ENCODE measurements around the gene MAP3K3.

The MAP3K3 gene

GRCh38 chr17:63700528-63701455 is 78.6 kb downstream of the MAP3K3 start:
- H3K56ac ChIP-seq (ENCODE audit: low read length), result peak overlapping the region; percentile 98
- H3K23ac ChIP-seq (ENCODE audit: low read length), result peak overlapping the region; percentile 94
- peak overlapping the region; percentile 16 for H2BK120ac ChIP-seq (ENCODE audit: low read depth, low read length)
- H3K36me3 ChIP-seq (ENCODE audit: control insufficient read depth, insufficient read depth, low read length), result peaks cover 4% of the 10 kb centered on the region
- no peak overlapping the region for H4K8ac ChIP-seq (ENCODE audit: low read depth, low read length)
- peak overlapping the region; percentile 81 for H4K5ac ChIP-seq (ENCODE audit: low read length)
- H3K79me2 ChIP-seq (ENCODE audit: control insufficient read depth, insufficient read depth, low read length), result peaks cover 22% of the 10 kb centered on the region
- H3K4me3 ChIP-seq (ENCODE audit: low read length), result peak overlapping the region; percentile 42
- H3K4ac ChIP-seq (ENCODE audit: low read depth, low read length), result peak overlapping the region; percentile 98
- peak overlapping the region; percentile 93 for H2BK5ac ChIP-seq (ENCODE audit: low read length)
- peaks cover 24% of the 10 kb centered on the region for H3K79me1 ChIP-seq (ENCODE audit: low read length)
- peak; percentile 78 for DNase-seq
- H3K27ac ChIP-seq (ENCODE audit: low read depth, low read length), result peak overlapping the region; percentile 84
- peak overlapping the region; percentile 96 for H3K9ac ChIP-seq (ENCODE audit: low read length)
- H3K4me2 ChIP-seq (ENCODE audit: low read length), result peak overlapping the region; percentile 77
- no peak overlapping the region for H2BK15ac ChIP-seq (replicated peaks; ENCODE audit: low read depth)
- H3K18ac ChIP-seq (ENCODE audit: low read length), result peak overlapping the region; percentile 83
- no CpG with 5 or more reads among the region's 88 CpGs for WGBS (ENCODE audit: extremely low coverage, insufficient coverage, low lambda C conversion rate)
- no peaks in the 10 kb centered on the region for H3K27me3 ChIP-seq (ENCODE audit: insufficient read depth, low read length, poor library complexity)
- peaks cover 17% of the 10 kb centered on the region for H3K4me1 ChIP-seq (ENCODE audit: control insufficient read depth, low read depth, low read length)
- peak overlapping the region; percentile 65 for H2AK5ac ChIP-seq (ENCODE audit: low read length)

- peaks cover 24% of the 10 kb centered on the region for H3K79me1 ChIP-seq (ENCODE audit: low read length)
- H2BK5ac ChIP-seq (ENCODE audit: low read length), result no peak overlapping the region
- no peak overlapping the region for H2BK120ac ChIP-seq (ENCODE audit: low read depth, low read length)
- H3K4me1 ChIP-seq (ENCODE audit: control insufficient read depth, low read depth, low read length), result peaks cover 17% of the 10 kb centered on the region
- peaks cover 22% of the 10 kb centered on the region for H3K79me2 ChIP-seq (ENCODE audit: control insufficient read depth, insufficient read depth, low read length)
- H3K36me3 ChIP-seq (ENCODE audit: control insufficient read depth, insufficient read depth, low read length), result peaks cover 4% of the 10 kb centered on the region
- H3K4me2 ChIP-seq (ENCODE audit: low read length), result peak overlapping the region; percentile 77
- H2AK5ac ChIP-seq (ENCODE audit: low read length), result peak overlapping the region; percentile 65
- H3K18ac ChIP-seq (ENCODE audit: low read length), result peak overlapping the region; percentile 24
- H3K4ac ChIP-seq (ENCODE audit: low read depth, low read length), result no peak overlapping the region
- DNase-seq, result no peak
- no peaks in the 10 kb centered on the region for H3K27me3 ChIP-seq (ENCODE audit: insufficient read depth, low read length, poor library complexity)
- peak overlapping the region; percentile 94 for H3K23ac ChIP-seq (ENCODE audit: low read length)
- H3K27ac ChIP-seq (ENCODE audit: low read depth, low read length), result no peak overlapping the region
- WGBS (ENCODE audit: extremely low coverage, insufficient coverage, low lambda C conversion rate), result no CpG with 5 or more reads among the region's 10 CpGs
- H3K9ac ChIP-seq (ENCODE audit: low read length), result peak overlapping the region; percentile 96
- H4K5ac ChIP-seq (ENCODE audit: low read length), result no peak overlapping the region
- H3K56ac ChIP-seq (ENCODE audit: low read length), result peak overlapping the region; percentile 98
- no peak overlapping the region for H4K8ac ChIP-seq (ENCODE audit: low read depth, low read length)
- H3K4me3 ChIP-seq (ENCODE audit: low read length), result peak overlapping the region; percentile 33
- H2BK15ac ChIP-seq (replicated peaks; ENCODE audit: low read depth), result no peak overlapping the region
These were observed 79.2 kb downstream of the MAP3K3 start for GRCh38 chr17:63701456-63701820.

DNA sequence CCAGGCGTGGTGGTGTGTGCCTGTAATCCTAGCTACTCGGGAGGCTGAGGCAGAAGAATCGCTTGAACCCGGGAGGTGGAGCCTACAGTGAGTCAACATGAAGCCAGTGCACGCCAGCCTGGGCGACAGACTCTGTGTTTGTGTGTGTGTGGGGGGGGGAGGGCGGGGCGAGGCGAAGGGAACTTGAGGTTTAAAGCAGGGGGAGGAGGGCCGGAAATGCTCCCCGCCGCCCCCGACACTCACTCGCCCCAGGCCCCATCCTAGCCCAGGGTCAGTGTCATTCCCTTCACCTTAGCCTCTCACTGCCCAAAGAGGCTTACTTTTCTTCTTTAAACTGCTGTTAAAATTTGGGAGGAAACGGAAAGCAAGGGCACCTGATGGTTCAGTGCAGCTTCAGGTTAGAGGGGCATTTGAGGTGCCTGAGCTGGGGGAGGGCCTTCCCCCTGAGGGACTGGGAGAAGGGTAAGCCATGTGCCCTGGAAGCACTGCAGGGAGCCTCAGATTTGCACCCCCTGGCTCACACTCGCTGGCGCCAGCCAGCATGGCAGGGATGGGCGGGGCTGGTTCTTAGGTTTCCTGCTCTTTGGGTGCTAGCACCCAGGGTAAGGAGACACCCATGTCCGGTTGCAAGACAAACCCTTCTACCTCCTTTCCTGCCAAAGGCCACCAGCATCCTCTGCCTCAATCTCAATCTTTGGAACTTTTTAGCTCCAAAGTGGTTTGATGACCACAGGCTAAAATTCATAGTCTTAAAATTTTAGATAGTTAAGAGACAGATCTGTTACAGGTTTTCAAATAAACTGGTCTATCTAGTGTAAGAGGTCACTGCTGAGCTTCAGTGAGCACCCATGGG is 79.9 kb downstream of the MAP3K3 start:
- Histone ChIP-seq H3K56ac (ENCODE audit: low read length) (peak overlapping the region; percentile 59), H2BK15ac (replicated peaks; ENCODE audit: low read depth) (no peak overlapping the region), H3K27me3 (ENCODE audit: insufficient read depth, low read length, poor library complexity) (no peaks in the 10 kb centered on the region), H2BK5ac (ENCODE audit: low read length) (no peak overlapping the region), H2AK5ac (ENCODE audit: low read length) (no peak overlapping the region), H3K79me1 (ENCODE audit: low read length) (peaks cover 22% of the 10 kb centered on the region), H4K8ac (ENCODE audit: low read depth, low read length) (no peak overlapping the region), H3K36me3 (ENCODE audit: control insufficient read depth, insufficient read depth, low read length) (peaks cover 3% of the 10 kb centered on the region), H2BK120ac (ENCODE audit: low read depth, low read length) (no peak overlapping the region), H3K4ac (ENCODE audit: low read depth, low read length) (no peak overlapping the region), H3K9ac (ENCODE audit: low read length) (peak overlapping the region; percentile 41), H3K79me2 (ENCODE audit: control insufficient read depth, insufficient read depth, low read length) (peaks cover 22% of the 10 kb centered on the region), H3K4me3 (ENCODE audit: low read length) (no peak overlapping the region), H4K5ac (ENCODE audit: low read length) (no peak overlapping the region), H3K23ac (ENCODE audit: low read length) (no peak overlapping the region), H3K4me2 (ENCODE audit: low read length) (peak overlapping the region; percentile 3), H3K18ac (ENCODE audit: low read length) (no peak overlapping the region), H3K4me1 (ENCODE audit: control insufficient read depth, low read depth, low read length) (peaks cover 15% of the 10 kb centered on the region), H3K27ac (ENCODE audit: low read depth, low read length) (no peak overlapping the region)
- DNase-seq, result no peak
- no CpG with 5 or more reads among the region's 19 CpGs for WGBS (ENCODE audit: extremely low coverage, insufficient coverage, low lambda C conversion rate)

DNA sequence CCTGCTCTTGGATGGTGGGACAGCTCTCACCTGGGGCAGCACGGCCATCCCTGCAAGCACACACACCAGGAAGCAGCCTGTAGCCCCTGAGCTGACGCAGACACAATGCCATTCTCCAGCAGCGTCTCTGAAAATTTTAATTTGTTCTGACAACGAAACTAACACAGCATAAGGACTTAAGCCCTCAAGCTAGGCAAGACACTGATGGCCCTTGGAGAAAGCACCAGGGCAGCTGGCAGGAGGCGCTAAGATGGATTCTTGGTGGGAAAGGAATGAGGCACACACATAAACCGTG is 80.5 kb downstream of the MAP3K3 start:
- DNase-seq, result no peak
- Histone ChIP-seq H3K9ac (ENCODE audit: low read length) (peak overlapping the region; percentile 42), H3K79me2 (ENCODE audit: control insufficient read depth, insufficient read depth, low read length) (peaks cover 22% of the 10 kb centered on the region), H2BK120ac (ENCODE audit: low read depth, low read length) (no peak overlapping the region), H2BK15ac (replicated peaks; ENCODE audit: low read depth) (no peak overlapping the region), H2AK5ac (ENCODE audit: low read length) (no peak overlapping the region), H4K5ac (ENCODE audit: low read length) (no peak overlapping the region), H3K79me1 (ENCODE audit: low read length) (peaks cover 16% of the 10 kb centered on the region), H3K18ac (ENCODE audit: low read length) (no peak overlapping the region), H3K36me3 (ENCODE audit: control insufficient read depth, insufficient read depth, low read length) (no peaks in the 10 kb centered on the region), H3K4me1 (ENCODE audit: control insufficient read depth, low read depth, low read length) (peaks cover 12% of the 10 kb centered on the region), H3K27me3 (ENCODE audit: insufficient read depth, low read length, poor library complexity) (no peaks in the 10 kb centered on the region), H3K4ac (ENCODE audit: low read depth, low read length) (no peak overlapping the region), H3K56ac (ENCODE audit: low read length) (no peak overlapping the region), H2BK5ac (ENCODE audit: low read length) (no peak overlapping the region), H4K8ac (ENCODE audit: low read depth, low read length) (no peak overlapping the region), H3K4me2 (ENCODE audit: low read length) (no peak overlapping the region), H3K23ac (ENCODE audit: low read length) (no peak overlapping the region), H3K4me3 (ENCODE audit: low read length) (no peak overlapping the region), H3K27ac (ENCODE audit: low read depth, low read length) (no peak overlapping the region)
- WGBS (ENCODE audit: extremely low coverage, insufficient coverage, low lambda C conversion rate), result no CpG with 5 or more reads among the region's 6 CpGs

DNA sequence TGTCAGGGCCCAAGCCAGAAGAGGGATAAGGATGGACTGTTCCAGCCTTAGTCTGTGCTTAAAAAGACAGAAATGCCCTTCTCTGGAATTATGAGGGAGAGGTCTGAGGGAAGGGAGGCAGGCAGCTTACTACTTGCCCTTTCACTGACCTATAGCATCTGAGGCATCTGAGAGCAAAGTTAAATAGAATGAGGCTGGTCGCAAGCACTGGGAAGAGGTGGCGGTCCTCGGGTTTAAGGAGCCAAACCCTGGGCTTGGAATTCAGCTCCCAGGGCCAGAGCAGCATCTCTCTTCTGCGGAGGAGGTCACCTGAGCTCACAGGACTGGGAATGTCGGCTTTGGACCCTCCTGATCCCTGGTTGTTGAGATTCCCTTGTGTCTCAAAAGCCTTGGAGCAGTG is 80.8 kb downstream of the MAP3K3 start:
- WGBS (ENCODE audit: extremely low coverage, insufficient coverage, low lambda C conversion rate), result no CpG with 5 or more reads among the region's 5 CpGs
- Histone ChIP-seq H3K9ac (ENCODE audit: low read length) (peak overlapping the region; percentile 42), H3K79me1 (ENCODE audit: low read length) (peaks cover 16% of the 10 kb centered on the region), H3K4me3 (ENCODE audit: low read length) (no peak overlapping the region), H3K27me3 (ENCODE audit: insufficient read depth, low read length, poor library complexity) (no peaks in the 10 kb centered on the region), H2AK5ac (ENCODE audit: low read length) (no peak overlapping the region), H3K23ac (ENCODE audit: low read length) (no peak overlapping the region), H4K5ac (ENCODE audit: low read length) (no peak overlapping the region), H2BK15ac (replicated peaks; ENCODE audit: low read depth) (no peak overlapping the region), H3K56ac (ENCODE audit: low read length) (peak overlapping the region; percentile 28), H3K36me3 (ENCODE audit: control insufficient read depth, insufficient read depth, low read length) (no peaks in the 10 kb centered on the region), H2BK5ac (ENCODE audit: low read length) (no peak overlapping the region), H2BK120ac (ENCODE audit: low read depth, low read length) (no peak overlapping the region), H3K4me1 (ENCODE audit: control insufficient read depth, low read depth, low read length) (peaks cover 12% of the 10 kb centered on the region), H3K18ac (ENCODE audit: low read length) (no peak overlapping the region), H3K27ac (ENCODE audit: low read depth, low read length) (no peak overlapping the region), H4K8ac (ENCODE audit: low read depth, low read length) (no peak overlapping the region), H3K4me2 (ENCODE audit: low read length) (no peak overlapping the region), H3K79me2 (ENCODE audit: control insufficient read depth, insufficient read depth, low read length) (peaks cover 22% of the 10 kb centered on the region), H3K4ac (ENCODE audit: low read depth, low read length) (no peak overlapping the region)
- no peak for DNase-seq

All from mesendoderm (in vitro differentiated cells).